GM23248 (cell line): ENCODE results near the gene ZNF286A.

Source experiments
- EZH2 ChIP-seq: fragments of 200-600 bp; sonication (generic); IDR thresholded peaks from 2 replicates; pipeline ENCODE4 v1.6.1; 2018; ENCODE audit warnings: antibody characterized with exemption, mild to moderate bottlenecking; ENCODE audit not compliant: insufficient read depth, poor library complexity, severe bottlenecking
- EZH2phosphoT487 ChIP-seq: fragments of 200-600 bp; sonication (generic); IDR thresholded peaks from 2 replicates; pipeline ENCODE4 v1.6.1; 2018; ENCODE audit warnings: antibody characterized with exemption, moderate library complexity, mild to moderate bottlenecking, low read depth; ENCODE audit not compliant: insufficient read depth

DNA sequence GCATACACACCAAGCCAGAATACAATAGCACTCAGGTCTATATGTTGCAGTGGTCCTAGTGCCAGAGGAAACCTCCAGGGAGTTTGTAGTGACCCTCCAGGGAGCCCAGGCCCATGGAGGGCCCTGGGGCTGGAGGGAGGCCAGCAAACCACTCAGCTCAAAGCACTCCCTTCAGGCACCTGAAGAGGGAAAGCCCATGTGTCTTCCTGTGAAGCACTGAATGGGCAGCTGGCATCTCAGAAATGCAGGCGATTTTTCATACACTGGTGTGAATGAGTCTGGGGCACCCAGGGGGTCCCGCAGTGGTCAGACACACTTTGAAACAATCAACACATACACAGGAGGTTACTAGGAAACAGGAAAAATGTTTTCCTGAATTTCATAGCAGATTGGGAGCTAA, 45.3 kb downstream of the ZNF286A start:
- TF ChIP-seq EZH2phosphoT487 (no peak), EZH2 (no peak)
